Osteoblast (primary cell): ENCODE measurements around the gene PPBP. TPM values are rescaled to one million over a fixed set of nuclear protein-coding genes. Genes with fewer than 3 reads are reported as not detected.
A peak's percentile ranks its signal among the peaks of the same experiment; 100 is the strongest.

ENCODE experiments used
- DNase-seq: peaks from one replicate; pipeline ENCODE4 v3.0.0; 2011; ENCODE audit warnings: low spot score, mixed read lengths; ENCODE audit not compliant: insufficient read length; ENCODE audit errors: missing footprints
- H2AFZ ChIP-seq: 2 replicates; pipeline ENCODE4 v1.6.0; 2011; ENCODE audit warnings: mild to moderate bottlenecking, low read length
- H3K27ac ChIP-seq: 2 replicates; pipeline ENCODE4 v1.5.1; 2011; ENCODE audit warnings: mild to moderate bottlenecking, low read depth, low read length, moderate library complexity
- H3K27me3 ChIP-seq: 2 replicates; pipeline ENCODE4 v1.6.0; 2012; ENCODE audit warnings: mild to moderate bottlenecking, control low read depth, inconsistent platforms, low read length, moderate library complexity; ENCODE audit not compliant: insufficient read depth
- H3K36me3 ChIP-seq: 2 replicates; pipeline ENCODE4 v1.5.1; 2011; ENCODE audit warnings: mild to moderate bottlenecking, low read length, control low read depth, moderate library complexity; ENCODE audit not compliant: insufficient read depth
- H3K4me1 ChIP-seq: 2 replicates; pipeline ENCODE4 v1.5.1; 2011; ENCODE audit warnings: mild to moderate bottlenecking, low read length, control low read depth, moderate library complexity; ENCODE audit not compliant: insufficient read depth
- H3K4me2 ChIP-seq: 2 replicates; pipeline ENCODE4 v1.6.0; 2011; ENCODE audit warnings: mild to moderate bottlenecking, low read length; ENCODE audit not compliant: insufficient read depth
- H3K4me3 ChIP-seq: fragments of 200-600 bp; sonication (generic); 3 replicates; pipeline ENCODE4 v1.5.1; 2012; ENCODE audit warnings: mild to moderate bottlenecking, low read length, inconsistent platforms; ENCODE audit not compliant: insufficient read depth
- H3K79me2 ChIP-seq: 2 replicates; pipeline ENCODE4 v1.6.0; 2012; ENCODE audit warnings: mild to moderate bottlenecking, low read length, control low read depth, inconsistent platforms; ENCODE audit not compliant: insufficient read depth
- H3K9me3 ChIP-seq: 2 replicates; pipeline ENCODE4 v1.5.1; 2011; ENCODE audit warnings: low read depth, low read length, control low read depth
- H4K20me1 ChIP-seq: 2 replicates; pipeline ENCODE4 v1.6.0; 2012; ENCODE audit warnings: mild to moderate bottlenecking, low read length, control low read depth; ENCODE audit not compliant: insufficient read depth
- CTCF ChIP-seq: IDR thresholded peaks from 2 replicates; pipeline ENCODE4 v1.5.1; 2011; ENCODE audit warnings: mild to moderate bottlenecking, low read depth, low read length, moderate library complexity; ENCODE audit errors: extremely low read depth
- small RNA-seq: library from RNA; depleted of rRNA; stranded (forward); fragments of <200 nt; gene quantifications from one replicate; pipeline ENCODE3, GENCODE V24; 2012
- total RNA-seq: library from RNA; depleted of rRNA; stranded (reverse); fragments of >200 nt; gene quantifications from 2 replicates; pipeline ENCODE4 v1.2.3, GENCODE V29; 2012

Gene PPBP
- total RNA-seq, 1 donor = 0.36 TPM

GRCh38 chr4:73944061-73944875, 43.7 kb downstream of the PPBP start:
- H3K4me1 ChIP-seq = peaks cover 2% of the 10 kb centered on the region
- peak overlapping the region; percentile 66 for H3K4me3 ChIP-seq
- peak; percentile 73 for DNase-seq
- peak overlapping the region; percentile 52 for H2AFZ ChIP-seq
- no peaks in the 10 kb centered on the region for H3K36me3 ChIP-seq
- no peaks in the 10 kb centered on the region for H4K20me1 ChIP-seq
- H3K27ac ChIP-seq = no peak overlapping the region
- H3K27me3 ChIP-seq = peaks cover 25% of the 10 kb centered on the region
- no peaks in the 10 kb centered on the region for H3K9me3 ChIP-seq
- TF ChIP-seq CTCF = no peak
- H3K79me2 ChIP-seq = no peaks in the 10 kb centered on the region
- peak overlapping the region; percentile 81 for H3K4me2 ChIP-seq

- DNase-seq = no peak
- no peaks in the 10 kb centered on the region for H3K79me2 ChIP-seq
- H2AFZ ChIP-seq = no peak overlapping the region
- H3K4me3 ChIP-seq = peak overlapping the region; percentile 66
- H3K4me1 ChIP-seq = peaks cover 2% of the 10 kb centered on the region
- no peak overlapping the region for H3K27ac ChIP-seq
- no peaks in the 10 kb centered on the region for H3K9me3 ChIP-seq
- no peaks in the 10 kb centered on the region for H3K36me3 ChIP-seq
- no peak for TF ChIP-seq CTCF
- peak overlapping the region; percentile 81 for H3K4me2 ChIP-seq
- H3K27me3 ChIP-seq = peaks cover 28% of the 10 kb centered on the region
- no peaks in the 10 kb centered on the region for H4K20me1 ChIP-seq
These were observed 44.4 kb downstream of the PPBP start for GRCh38 chr4:73943555-73943954.

- Histone ChIP-seq H4K20me1 (no peaks in the 10 kb centered on the region), H3K27me3 (peaks cover 3% of the 10 kb centered on the region), H2AFZ (no peak overlapping the region), H3K79me2 (no peaks in the 10 kb centered on the region), H3K36me3 (no peaks in the 10 kb centered on the region), H3K4me1 (no peaks in the 10 kb centered on the region), H3K4me2 (no peak overlapping the region), H3K9me3 (no peaks in the 10 kb centered on the region), H3K4me3 (no peak overlapping the region), H3K27ac (no peak overlapping the region)
- TF ChIP-seq CTCF = no peak
- no peak for DNase-seq
These were observed 51.0 kb downstream of the PPBP start for GRCh38 chr4:73936969-73937368.

Small RNAs within 50 kb of the gene (small RNA-seq; reads per million reads assigned to genes)
- not detected for gene RN7SL218P

Other genes starting within 250 kb of the PPBP start
- gene CXCL8, start 247.6 kb downstream of the PPBP start, total RNA-seq = 1.5 and 5.8 TPM in 2 replicates
- gene CXCL6, start 151.5 kb downstream of the PPBP start, total RNA-seq = 1.1 TPM in 1 of 2 replicates, not detected in the other
- gene PF4V1, start 134.9 kb downstream of the PPBP start, total RNA-seq = not detected in 2 replicates
- 0.29 and 4.7 TPM in 2 replicates for gene CXCL1, start 118.8 kb downstream of the PPBP start, total RNA-seq
- gene PF4, start 6.2 kb downstream of the PPBP start, total RNA-seq = not detected in 2 replicates
- gene CXCL5, start 10.5 kb upstream of the PPBP start, total RNA-seq = under 0.01 TPM in 1 of 2 replicates, not detected in the other
- 0.36 TPM in 1 of 2 replicates, not detected in the other for gene CXCL3, start 50.5 kb upstream of the PPBP start, total RNA-seq
- 0.59 and 1.1 TPM in 2 replicates for gene CXCL2, start 111.0 kb upstream of the PPBP start, total RNA-seq
- 10.3 and 13.0 TPM in 2 replicates for gene MTHFD2L, start 169.9 kb upstream of the PPBP start, total RNA-seq